Measurements from ENCODE around the gene PIGZ. TPM values are rescaled to one million over a fixed set of nuclear protein-coding genes. Genes with fewer than 3 reads are reported as not detected.

Gene PIGZ
- total RNA-seq, 2 donors from 2014 or later, result 63.7 to 126 TPM

DNA sequence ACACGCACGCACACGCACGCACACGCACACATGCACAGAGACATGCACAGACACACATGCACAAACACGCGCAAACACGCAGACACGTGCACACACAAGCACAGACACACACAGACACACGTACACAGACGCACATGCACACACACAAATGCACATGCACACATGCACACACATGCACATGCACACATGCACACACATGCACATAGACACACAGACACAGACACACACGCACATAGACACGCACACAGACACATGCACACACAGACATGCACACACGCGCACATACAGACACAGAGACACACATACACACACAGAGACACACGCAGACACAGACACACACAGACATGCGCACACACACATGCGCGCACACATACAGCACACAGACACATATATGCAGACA is 26.4 kb upstream of the PIGZ start:
- Histone ChIP-seq H3K9me3 (no peaks in the 10 kb centered on the region), H3K4me3 (no peak overlapping the region), H3K27me3 (no peaks in the 10 kb centered on the region), H3K27ac (no peak overlapping the region), H3K9ac (ENCODE audit: low read depth in 2 of 2, low read length in 2 of 2) (no peak overlapping the region), H3K4me1 (no peaks in the 10 kb centered on the region), H3K36me3 (no peaks in the 10 kb centered on the region)
- no peak for DNase-seq
- intact Hi-C loops (cut with DNase I), result no loop called here
- TF ChIP-seq CTCF (IDR thresholded peaks at IDR 0.05), result no peak

- no peak for DNase-seq
Measured at GRCh38 chr3:196994056-196994455, 25.4 kb upstream of the PIGZ start.

GRCh38 chr3:196992461-196993065 is 23.9 kb upstream of the PIGZ start:
- H3K36me3 ChIP-seq, result no peaks in the 10 kb centered on the region
- intact Hi-C loops (cut with DNase I), result no loop called here
- H3K4me1 ChIP-seq, result no peaks in the 10 kb centered on the region
- no peaks in the 10 kb centered on the region for H3K9me3 ChIP-seq
- no peak overlapping the region for H3K9ac ChIP-seq (ENCODE audit: low read depth in 2 of 2, low read length in 2 of 2)
- DNase-seq, result no peak
- H3K27ac ChIP-seq, result no peak overlapping the region
- H3K4me3 ChIP-seq, result no peak overlapping the region
- H3K27me3 ChIP-seq, result no peaks in the 10 kb centered on the region
- TF ChIP-seq CTCF (IDR thresholded peaks at IDR 0.05), result no peak

More at GRCh38 chr3:196994056-196994455, 25.4 kb upstream of the PIGZ start:
- intact Hi-C loops (cut with DNase I), result no loop called here
- H3K9me3 ChIP-seq, result no peaks in the 10 kb centered on the region
- H3K36me3 ChIP-seq, result no peaks in the 10 kb centered on the region
- no peak overlapping the region for H3K4me3 ChIP-seq
- no peak overlapping the region for H3K9ac ChIP-seq (ENCODE audit: low read depth in 2 of 2, low read length in 2 of 2)
- no peak overlapping the region for H3K27ac ChIP-seq
- TF ChIP-seq CTCF (IDR thresholded peaks at IDR 0.05), result no peak
- no peaks in the 10 kb centered on the region for H3K27me3 ChIP-seq
- no peaks in the 10 kb centered on the region for H3K4me1 ChIP-seq

DNA sequence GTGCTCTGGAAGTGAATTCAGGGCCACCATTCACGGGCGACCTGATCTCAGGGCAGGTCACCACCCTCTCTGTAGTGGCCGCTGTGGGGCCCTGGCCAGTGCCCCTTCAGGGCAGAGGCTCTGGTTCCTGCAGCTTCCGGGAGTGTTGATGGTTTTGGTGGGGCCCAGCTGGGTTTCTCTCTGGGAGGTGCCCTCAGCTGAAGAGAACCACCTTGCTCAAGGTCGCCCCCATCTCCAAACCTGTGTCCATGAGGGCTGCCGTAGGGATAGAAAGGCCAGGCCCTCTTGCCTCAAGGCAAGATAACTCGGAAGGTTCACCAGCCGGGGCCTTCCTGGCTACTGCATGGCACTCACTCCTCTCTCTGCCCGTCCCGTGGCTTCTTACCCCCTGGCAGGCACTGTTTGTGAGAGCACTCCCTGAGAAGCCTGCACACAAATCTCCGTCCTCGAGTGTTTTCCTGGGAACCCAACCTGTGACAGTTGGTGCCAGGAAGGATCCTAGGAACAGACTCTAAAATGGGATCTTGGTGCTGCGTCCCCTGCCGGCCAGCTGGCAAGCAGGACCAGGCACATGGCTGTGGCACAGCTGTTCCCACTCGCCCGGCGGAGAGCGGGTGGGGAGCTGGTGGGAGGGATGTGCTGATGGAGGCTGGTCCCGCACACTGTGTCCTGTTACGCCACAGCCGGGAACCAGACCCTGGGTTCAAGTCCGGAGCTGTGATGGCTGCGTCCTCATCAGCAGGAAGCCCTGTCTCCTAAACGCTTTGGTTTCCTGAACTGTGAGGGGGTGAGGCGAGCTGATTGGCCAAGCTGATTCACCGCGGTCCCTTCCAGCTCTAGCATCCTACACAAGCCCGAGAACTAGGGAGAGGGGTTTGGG is 23.2 kb upstream of the PIGZ start:
- DNase-seq, result no peak
- intact Hi-C loops (cut with DNase I), result no loop called here
- Histone ChIP-seq H3K9me3 (no peaks in the 10 kb centered on the region), H3K27me3 (no peaks in the 10 kb centered on the region), H3K4me1 (no peaks in the 10 kb centered on the region), H3K9ac (ENCODE audit: low read depth in 2 of 2, low read length in 2 of 2) (no peak overlapping the region), H3K36me3 (no peaks in the 10 kb centered on the region), H3K27ac (no peak overlapping the region), H3K4me3 (no peak overlapping the region)
- TF ChIP-seq CTCF (IDR thresholded peaks at IDR 0.05), result no peak

GRCh38 chr3:196990601-196991007 is 22.0 kb upstream of the PIGZ start:
- no peak overlapping the region for H3K9ac ChIP-seq (ENCODE audit: low read depth in 2 of 2, low read length in 2 of 2)
- TF ChIP-seq CTCF (IDR thresholded peaks at IDR 0.05), result no peak
- H3K36me3 ChIP-seq, result no peaks in the 10 kb centered on the region
- intact Hi-C loops (cut with DNase I), result no loop called here
- no peaks in the 10 kb centered on the region for H3K9me3 ChIP-seq
- no peaks in the 10 kb centered on the region for H3K4me1 ChIP-seq
- no peaks in the 10 kb centered on the region for H3K27me3 ChIP-seq
- DNase-seq, result no peak
- no peak overlapping the region for H3K4me3 ChIP-seq
- H3K27ac ChIP-seq, result no peak overlapping the region
